ENCODE data around the gene PLEKHM3. TPM values are rescaled to one million over a fixed set of nuclear protein-coding genes. Genes with fewer than 3 reads are reported as not detected.

PLEKHM3 gene
- total and polyA plus RNA-seq, 4 donors, result 15.6 to 34.5 (median 18.3) TPM

- H3K4me3 ChIP-seq (ENCODE audit: low read depth, low read length), result no peak overlapping the region
- no peak overlapping the region for H3K27ac ChIP-seq (ENCODE audit: low read depth, low read length)
- peaks cover 9% of the 10 kb centered on the region for H3K36me3 ChIP-seq (ENCODE audit: control insufficient read depth, insufficient read depth, low read length)
- no peak for DNase-seq (ENCODE audit: low read depth in 4 of 6, low spot score in 6 of 6)
- peaks cover 35% of the 10 kb centered on the region for H3K4me1 ChIP-seq (ENCODE audit: control insufficient read depth, insufficient read depth, low read length)
- peaks cover 20% of the 10 kb centered on the region for H3K27me3 ChIP-seq (ENCODE audit: control insufficient read depth, insufficient read depth, low read length)
- no peaks in the 10 kb centered on the region for H3K9me3 ChIP-seq (ENCODE audit: control insufficient read depth, insufficient read depth, low read length)
- WGBS (ENCODE audit: insufficient coverage), result 63% methylated on average over 6 of the region's 14 CpGs
These were observed 253.9 kb downstream of the PLEKHM3 start for GRCh38 chr2:207771421-207771820.

Small RNAs within 50 kb of the gene (small RNA-seq; reads per million reads assigned to genes)
- gene RNA5SP116 (ENCODE audit: low replicate concordance) (not detected), gene RNU6-360P (ENCODE audit: low replicate concordance) (not detected)

Other genes with a start within 250 kb of the PLEKHM3 start
- gene CRYGD, start 99.0 kb upstream of the PLEKHM3 start, total RNA-seq, result 1 to 10 TPM in 1 of 2 donors, under 1 TPM in 1; 0.83 to 1.2 TPM
- gene CRYGD, start 99.0 kb upstream of the PLEKHM3 start, polyA plus RNA-seq (ENCODE audit: insufficient read length in 2 of 2), result 1 to 10 TPM; 4.9 to 7.1 TPM
- gene CRYGC, start 104.3 kb upstream of the PLEKHM3 start, total RNA-seq, result not detected
- under 1 TPM in 1 of 2 donors, not detected in 1; 0.44 TPM for gene CRYGC, start 104.3 kb upstream of the PLEKHM3 start, polyA plus RNA-seq (ENCODE audit: insufficient read length in 2 of 2)
- gene CRYGB, start 120.6 kb upstream of the PLEKHM3 start, total RNA-seq, result not detected
- gene CRYGB, start 120.6 kb upstream of the PLEKHM3 start, polyA plus RNA-seq (ENCODE audit: insufficient read length in 2 of 2), result not detected
- gene CRYGA, start 138.1 kb upstream of the PLEKHM3 start, total RNA-seq, result not detected
- under 1 TPM; 0.36 to 0.43 TPM for gene CRYGA, start 138.1 kb upstream of the PLEKHM3 start, polyA plus RNA-seq (ENCODE audit: insufficient read length in 2 of 2)
- gene C2orf80, start 164.5 kb upstream of the PLEKHM3 start, total RNA-seq, result 10 to 100 TPM in 1 of 2 donors, 1 to 10 TPM in 1; 6.4 to 15.7 TPM
- gene C2orf80, start 164.5 kb upstream of the PLEKHM3 start, polyA plus RNA-seq (ENCODE audit: insufficient read length in 2 of 2), result 10 to 100 TPM; 31.0 to 35.4 TPM
- 100 to 1,000 TPM; 106 to 126 TPM for gene IDH1, start 229.5 kb upstream of the PLEKHM3 start, total RNA-seq
- 100 to 1,000 TPM; 131 to 169 TPM for gene IDH1, start 229.5 kb upstream of the PLEKHM3 start, polyA plus RNA-seq (ENCODE audit: insufficient read length in 2 of 2)
- 10 to 100 TPM; 48.4 to 60.0 TPM for gene PIKFYVE, start 240.7 kb upstream of the PLEKHM3 start, total RNA-seq
- 10 to 100 TPM; 20.5 to 25.5 TPM for gene PIKFYVE, start 240.7 kb upstream of the PLEKHM3 start, polyA plus RNA-seq (ENCODE audit: insufficient read length in 2 of 2)